Measurements from ENCODE around the gene ZBTB16.

The ZBTB16 gene

GRCh38 chr11:114269498-114269897, 210.0 kb downstream of the ZBTB16 start:
- DNase-seq: no peak

GRCh38 chr11:114270531-114271270, 211.2 kb downstream of the ZBTB16 start:
- DNase-seq: no peak

DNA sequence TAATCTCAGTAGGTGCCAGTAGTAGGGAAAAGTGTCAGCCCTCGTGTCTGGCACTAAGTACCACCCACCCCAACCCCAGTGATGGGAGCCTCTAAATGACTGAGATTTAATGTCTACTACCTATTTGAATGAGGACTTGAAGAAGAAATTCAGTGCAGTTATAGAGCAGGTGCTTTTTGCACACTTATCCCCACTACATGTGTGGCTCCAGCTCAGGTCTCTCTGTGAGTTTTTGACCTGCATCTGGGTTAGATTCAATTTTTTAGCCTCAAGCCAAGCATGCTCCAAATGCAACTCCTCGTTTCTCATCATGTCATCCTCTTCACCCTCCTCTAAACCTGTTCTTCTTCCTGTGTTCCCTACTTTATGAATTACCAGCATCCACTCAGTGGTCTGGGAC, 211.8 kb downstream of the ZBTB16 start:
- DNase-seq: no peak

DNA sequence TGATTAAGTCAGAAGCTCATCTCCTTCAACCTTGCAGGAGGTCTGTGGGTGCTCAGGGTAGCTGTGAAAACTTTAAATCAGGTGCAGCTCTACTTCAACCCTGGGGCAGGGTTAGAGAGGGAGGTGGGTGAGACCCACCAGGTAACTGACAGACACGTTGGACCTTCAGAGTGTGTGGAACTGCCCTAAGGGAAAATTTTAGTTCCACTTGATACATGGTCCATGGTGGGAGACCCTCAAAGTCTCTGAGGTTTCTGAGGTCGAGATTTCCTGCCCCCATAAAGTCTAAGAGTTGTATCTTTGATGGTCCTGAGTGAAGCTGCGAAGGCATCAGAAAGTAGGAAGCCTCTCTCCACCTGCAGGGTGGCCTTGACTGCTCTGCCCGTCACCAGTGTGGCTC, 212.8 kb downstream of the ZBTB16 start:
- DNase-seq: no peak

DNA sequence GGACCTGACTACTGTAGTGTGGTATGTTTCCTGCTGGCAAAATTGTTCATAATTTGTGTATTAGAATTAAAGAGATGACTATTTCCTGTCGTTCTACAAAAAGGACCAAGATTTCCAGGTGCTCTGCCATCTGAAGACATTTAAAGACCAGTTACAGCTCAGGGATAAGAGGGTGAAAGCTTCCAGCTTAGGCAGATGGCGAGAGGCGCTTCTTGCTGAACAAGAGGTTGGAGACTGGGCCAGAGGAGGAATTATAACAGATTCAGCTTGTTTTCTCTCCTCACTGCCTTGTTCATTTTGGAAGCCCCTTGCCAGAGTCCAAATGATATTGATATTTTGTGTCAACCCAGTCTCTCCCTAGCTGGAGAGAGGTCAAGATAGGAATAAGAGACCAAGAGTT, 213.6 kb downstream of the ZBTB16 start:
- DNase-seq: no peak

GRCh38 chr11:114273890-114274635, 214.6 kb downstream of the ZBTB16 start:
- DNase-seq: no peak

DNA sequence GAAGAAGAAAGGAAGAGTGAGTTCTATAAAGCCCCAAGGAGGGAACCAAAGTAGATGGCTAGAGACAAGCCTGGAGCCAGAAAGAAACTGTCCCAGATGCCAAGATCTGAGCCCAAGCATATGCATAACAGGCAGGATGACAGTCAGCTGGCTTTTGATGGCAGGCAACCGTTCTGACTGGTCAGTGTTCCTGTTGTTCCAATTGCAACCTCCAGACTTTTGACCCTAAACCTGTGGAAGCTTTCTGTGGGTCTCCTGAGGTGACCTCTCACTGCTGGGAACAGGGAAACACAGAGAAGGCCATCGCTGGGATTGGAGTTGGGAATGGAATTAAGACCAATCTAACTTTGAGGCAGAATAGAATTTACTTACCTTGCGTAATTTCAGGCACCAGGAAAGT, 215.1 kb downstream of the ZBTB16 start:
- no peak for DNase-seq

- no peak for DNase-seq
Measured at GRCh38 chr11:114275280-114275679, 215.8 kb downstream of the ZBTB16 start.

DNA sequence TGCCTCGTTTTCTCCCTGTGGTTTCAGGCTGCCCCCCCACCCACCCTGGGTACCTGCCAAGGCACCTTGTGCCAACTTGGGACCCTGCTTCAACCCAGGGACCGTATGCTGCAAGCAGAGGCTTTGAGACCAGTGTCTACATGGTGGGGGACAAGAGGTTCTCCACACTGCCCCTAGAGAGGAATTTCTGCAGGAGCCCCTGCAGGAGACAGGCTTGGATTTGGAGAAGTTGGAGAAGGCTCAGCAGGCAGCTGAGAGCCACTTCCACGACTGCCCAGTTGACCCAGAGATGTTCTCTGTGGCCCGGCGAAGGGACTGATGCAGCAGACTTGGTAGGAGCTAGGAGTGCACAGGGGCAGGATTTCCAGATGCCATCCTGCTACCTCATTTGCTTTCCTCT, 216.6 kb downstream of the ZBTB16 start:
- DNase-seq: no peak

DNA sequence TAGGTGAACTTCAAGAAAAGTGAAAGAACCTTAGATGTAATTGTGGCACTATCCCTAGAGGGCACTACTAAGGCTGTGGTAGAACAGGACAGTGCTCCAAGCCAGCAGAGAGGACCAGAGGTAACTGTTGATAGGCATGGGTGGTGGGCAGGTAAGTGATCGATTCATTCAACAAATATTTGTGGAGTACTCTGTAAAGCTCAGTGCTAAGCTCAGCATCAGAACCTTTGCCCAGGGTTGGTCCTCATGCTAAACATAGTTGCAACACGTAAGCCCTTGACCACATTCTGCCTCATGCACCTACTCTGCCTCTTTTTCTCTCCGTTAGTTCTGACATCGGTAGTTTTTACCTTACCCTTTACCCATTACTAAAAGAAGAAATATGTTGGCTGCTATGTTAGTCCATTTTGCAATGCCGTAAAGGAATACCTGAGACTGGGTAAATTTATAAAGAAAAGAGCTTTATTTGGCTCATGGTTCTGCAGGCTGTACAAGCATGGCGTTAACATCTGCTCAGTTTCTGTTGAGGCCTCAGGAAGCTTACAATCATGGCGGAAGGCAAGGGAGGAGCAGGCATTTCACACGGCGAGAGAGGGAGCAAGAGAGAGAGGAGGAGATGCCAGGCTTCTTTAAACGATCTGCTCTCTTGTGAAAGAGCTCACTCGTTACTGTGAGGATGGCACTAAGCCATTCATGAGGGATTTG, 218.3 kb downstream of the ZBTB16 start:
- DNase-seq: no peak

GRCh38 chr11:114278342-114279065, 219.0 kb downstream of the ZBTB16 start:
- DNase-seq: no peak

- peak; percentile 60 for DNase-seq
Measured at GRCh38 chr11:114279792-114280546, 220.5 kb downstream of the ZBTB16 start.

- peak; percentile 85 for DNase-seq
Measured at GRCh38 chr11:114280696-114281095, 221.2 kb downstream of the ZBTB16 start.

- DNase-seq: no peak
Measured at GRCh38 chr11:114281388-114281956, 222.0 kb downstream of the ZBTB16 start.

GRCh38 chr11:114282488-114282887, 223.0 kb downstream of the ZBTB16 start:
- no peak for DNase-seq

DNA sequence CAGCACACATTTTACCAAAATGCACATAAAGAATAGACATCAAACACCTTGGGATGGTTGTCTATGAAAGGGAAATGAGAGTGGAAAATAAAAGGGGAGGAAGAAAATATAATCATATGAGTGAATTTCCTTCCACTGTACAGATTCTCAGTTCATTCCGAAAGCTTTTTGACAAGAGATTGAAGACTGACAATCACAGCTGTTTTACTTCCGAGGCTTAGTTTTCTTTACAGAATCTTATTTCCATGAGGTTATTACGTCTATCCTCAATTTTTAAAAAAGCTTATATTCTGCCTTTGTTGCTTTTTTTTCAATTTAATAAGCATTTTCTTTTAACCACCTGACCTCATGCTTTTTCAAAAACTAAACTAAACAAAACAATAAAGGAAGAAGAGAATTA, 223.9 kb downstream of the ZBTB16 start:
- no peak for DNase-seq

- no peak for DNase-seq
Measured at GRCh38 chr11:114284021-114284420, 224.5 kb downstream of the ZBTB16 start.

- DNase-seq: no peak
Measured at GRCh38 chr11:114284914-114285313, 225.4 kb downstream of the ZBTB16 start.

DNA sequence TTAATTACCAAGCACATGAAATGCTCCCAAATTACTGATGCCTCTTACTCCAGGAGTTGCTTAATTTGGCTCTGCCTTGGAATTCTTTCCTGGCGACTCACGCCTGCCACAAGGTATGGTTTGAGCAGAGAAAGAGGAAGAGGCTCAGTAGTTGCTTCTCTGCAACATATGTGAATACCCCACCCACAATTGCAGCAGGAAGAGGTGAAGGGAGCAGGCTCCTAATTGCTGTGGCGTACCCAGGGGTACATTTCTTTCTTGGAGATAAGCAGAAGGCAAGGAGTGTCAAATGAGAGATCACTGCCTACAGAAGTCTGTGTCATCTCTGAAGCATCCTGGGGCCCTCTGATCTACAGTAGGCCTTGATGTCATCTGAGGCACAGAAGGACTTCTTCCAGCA, 226.1 kb downstream of the ZBTB16 start:
- peak; percentile 67 for DNase-seq

- no peak for DNase-seq
Measured at GRCh38 chr11:114286229-114286628, 226.7 kb downstream of the ZBTB16 start.

GRCh38 chr11:114287154-114287553, 227.6 kb downstream of the ZBTB16 start:
- DNase-seq: no peak

DNA sequence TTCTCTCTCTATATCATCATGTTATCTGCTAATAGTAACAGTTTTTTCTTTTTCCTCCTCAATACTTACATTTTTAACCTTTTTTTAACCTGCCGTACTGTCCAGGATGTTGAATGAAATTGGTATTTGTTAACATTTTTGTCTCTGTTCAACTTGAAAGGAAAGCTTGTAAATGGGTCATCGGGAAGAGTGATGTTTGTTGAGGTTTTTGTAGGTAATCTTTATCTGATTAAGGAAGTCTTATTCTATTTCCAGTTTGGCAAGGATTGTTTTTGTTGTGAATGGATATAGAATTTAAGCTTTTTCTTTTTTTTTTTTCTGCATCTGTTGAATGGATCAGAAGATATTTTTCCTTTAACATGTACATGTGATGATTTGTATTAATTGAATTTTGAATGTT, 228.6 kb downstream of the ZBTB16 start:
- DNase-seq: no peak

Measured in fibroblast of skin of back (primary cell).